Measurements from ENCODE around the gene STXBP5.

GRCh38 chr6:147287869-147288271 lies 83.7 kb downstream of the STXBP5 start:
- TF ChIP-seq CTCF (IDR thresholded peaks at IDR 0.05) (no peak), EP300 (IDR thresholded peaks at IDR 0.05) (no peak)
